ENCODE data around the gene MYCT1.
"Not testable (repeated sequence)": the region's sequence is repeated elsewhere in the genome, so short reads cannot be mapped to it uniquely, and the experiment has no call there.

Gene MYCT1

GRCh38 chr6:152697634-152698033 is at the start of gene MYCT1:
TSS of gene MYCT1 (plus strand) at chr6:152697897. CDS start at chr6:152697903, 6 bp downstream.
- DNase-seq = no peak

DNA sequence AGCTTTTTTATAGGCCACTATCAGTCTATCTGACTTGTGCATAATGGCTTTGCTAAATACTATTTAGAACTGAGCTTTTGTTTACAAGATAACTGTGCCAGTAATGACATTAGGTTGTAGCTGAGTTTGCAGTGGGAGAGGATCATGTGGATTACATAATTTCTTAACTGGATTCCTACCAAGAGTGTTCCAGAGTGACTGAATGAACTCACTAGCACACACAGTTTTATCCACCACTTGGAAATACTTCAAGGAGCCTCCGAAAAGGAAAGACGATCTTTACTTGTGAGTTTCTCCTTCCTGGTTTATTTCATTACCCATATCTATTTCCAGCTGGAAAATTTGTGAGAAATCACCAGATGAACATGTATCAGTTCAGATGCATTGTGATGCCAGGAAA is 49.6 kb upstream of the MYCT1 start:
- DNase-seq = no peak

DNA sequence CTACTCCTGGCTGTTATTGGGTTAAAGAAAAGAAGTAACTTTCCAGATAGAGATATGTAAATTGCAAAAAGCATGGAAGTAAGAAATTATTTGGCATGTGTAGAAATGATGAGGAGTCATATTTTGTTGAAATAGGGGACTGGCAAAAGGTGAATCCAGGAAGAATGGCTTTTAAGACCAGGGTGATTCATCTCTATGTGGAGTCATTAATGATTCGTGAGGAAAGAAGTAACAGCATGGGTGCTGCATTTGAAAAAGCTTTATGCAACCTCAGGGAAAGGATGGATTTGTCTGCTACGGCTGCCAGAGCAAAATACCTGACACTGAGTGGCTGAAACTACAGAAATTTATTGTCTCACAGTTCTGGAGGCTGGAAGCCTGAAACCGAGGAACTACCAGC is 45.7 kb upstream of the MYCT1 start:
- no peak for DNase-seq

DNA sequence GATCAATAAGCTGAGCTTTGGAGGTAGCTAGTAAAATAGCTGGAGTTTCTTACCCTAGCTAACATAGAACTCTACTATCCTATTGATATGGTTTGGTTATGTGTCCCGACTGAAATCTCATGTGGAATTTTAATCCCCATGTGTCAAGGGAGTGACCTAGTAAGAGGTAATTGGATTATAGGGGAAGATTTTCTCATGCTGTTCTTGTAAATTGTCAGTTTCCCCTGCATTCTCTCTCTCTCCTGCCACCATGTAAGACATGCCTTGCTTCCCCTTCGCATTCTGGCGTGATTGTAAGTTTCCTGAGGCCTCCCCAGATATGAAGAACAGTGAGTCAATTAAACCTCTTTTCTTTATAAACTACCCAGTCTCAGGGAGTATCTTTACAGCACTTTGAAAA is 35.9 kb upstream of the MYCT1 start:
- no peak for DNase-seq

GRCh38 chr6:152669895-152670294 is 27.8 kb upstream of the MYCT1 start:
- DNase-seq = peak; percentile 52

DNA sequence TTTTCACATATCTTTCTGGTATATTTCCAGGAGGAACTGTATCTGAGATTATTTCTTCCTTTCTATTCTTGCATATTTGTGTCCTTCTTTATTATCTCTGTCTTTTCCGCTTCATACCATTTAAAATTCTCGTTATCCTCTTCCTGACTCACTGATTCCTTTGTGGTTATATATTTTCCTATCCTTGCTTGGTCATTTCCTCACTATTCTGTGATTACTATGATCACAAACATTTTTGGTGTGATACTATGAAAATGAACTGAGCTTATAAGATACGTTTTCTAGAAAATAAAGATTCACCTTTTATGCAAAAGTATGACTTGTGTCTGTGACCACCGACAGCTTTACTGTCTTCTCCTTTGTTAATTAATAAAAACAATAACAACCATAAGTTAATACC is 26.5 kb upstream of the MYCT1 start:
- DNase-seq = no peak

- DNase-seq = no peak
These were observed 24.5 kb upstream of the MYCT1 start for GRCh38 chr6:152673236-152673635.

DNA sequence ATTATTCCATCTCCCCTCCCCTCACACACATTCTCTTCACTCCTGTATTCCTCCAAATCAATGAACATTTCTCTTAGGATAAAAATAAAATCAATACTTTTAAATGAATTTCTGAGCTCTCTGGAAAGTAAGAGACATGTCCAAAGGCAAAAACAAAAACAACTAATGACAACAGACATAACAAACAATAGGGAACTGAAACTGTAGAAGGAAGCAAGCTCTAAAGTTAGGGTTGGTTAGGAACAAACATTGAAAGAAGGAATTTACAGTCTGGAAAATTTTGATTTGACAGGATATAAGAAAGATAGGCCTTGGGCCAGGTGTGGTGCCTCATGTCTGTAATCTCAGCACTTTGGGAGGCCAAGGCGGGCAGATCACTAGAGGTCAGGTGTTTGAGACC is 17.5 kb upstream of the MYCT1 start:
- no peak for DNase-seq

- DNase-seq = no peak
These were observed 16.7 kb upstream of the MYCT1 start for GRCh38 chr6:152680879-152681517.

DNA sequence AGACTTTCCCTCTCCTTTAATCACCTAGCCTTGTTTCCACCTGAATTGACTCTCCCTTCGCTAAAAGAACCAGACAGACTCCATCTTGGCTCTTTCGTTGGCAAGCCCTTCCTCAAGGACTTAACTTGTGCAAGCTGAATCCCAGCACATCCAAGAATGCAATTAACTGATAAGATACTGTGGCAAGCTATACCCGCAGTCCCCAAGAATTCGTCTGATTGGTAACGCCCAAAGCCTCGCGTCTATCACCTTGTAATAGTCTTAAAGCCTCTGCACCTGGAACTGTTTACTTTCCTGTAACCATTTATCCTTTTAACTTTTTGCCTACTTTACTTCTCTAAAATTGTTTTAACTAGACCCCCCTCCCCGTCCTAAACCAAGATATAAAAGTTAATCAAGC is 15.6 kb upstream of the MYCT1 start:
- DNase-seq = no peak

GRCh38 chr6:152682935-152683334 is 14.8 kb upstream of the MYCT1 start:
- DNase-seq = not testable (repeated sequence)

- DNase-seq = no peak
These were observed 11.9 kb upstream of the MYCT1 start for GRCh38 chr6:152685819-152686218.

DNA sequence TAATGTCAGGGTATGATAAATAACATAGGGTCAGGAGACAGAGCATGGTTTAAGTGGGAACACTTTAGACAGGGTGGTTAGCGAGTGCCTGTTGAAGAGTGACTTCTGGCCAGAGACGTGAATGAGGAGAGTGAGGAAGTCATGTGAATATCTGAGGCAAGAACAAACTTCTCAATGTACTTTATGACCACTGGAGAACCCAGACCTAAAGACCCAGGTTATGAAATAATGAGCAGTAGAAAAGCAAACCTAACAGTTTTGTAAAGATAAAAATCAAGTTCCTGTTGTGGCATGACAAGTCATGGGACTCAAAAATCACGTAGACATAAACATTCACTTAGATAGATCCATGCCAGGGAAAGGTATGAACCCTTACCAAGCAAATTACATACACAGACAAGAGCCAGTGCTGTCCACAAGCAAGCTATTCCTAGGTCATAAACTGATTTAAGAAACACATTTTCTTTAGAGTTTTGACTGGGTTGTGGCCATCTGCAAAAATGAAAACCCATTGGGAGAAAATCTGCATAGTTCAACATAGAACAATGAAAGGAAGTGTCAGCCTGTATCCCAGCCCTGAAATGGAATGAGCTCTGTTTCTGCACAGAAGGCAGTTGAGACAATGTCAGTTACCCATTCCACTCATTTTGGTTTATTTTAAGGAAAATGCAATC is 2.2 kb upstream of the MYCT1 start:
- no peak for DNase-seq

DNA sequence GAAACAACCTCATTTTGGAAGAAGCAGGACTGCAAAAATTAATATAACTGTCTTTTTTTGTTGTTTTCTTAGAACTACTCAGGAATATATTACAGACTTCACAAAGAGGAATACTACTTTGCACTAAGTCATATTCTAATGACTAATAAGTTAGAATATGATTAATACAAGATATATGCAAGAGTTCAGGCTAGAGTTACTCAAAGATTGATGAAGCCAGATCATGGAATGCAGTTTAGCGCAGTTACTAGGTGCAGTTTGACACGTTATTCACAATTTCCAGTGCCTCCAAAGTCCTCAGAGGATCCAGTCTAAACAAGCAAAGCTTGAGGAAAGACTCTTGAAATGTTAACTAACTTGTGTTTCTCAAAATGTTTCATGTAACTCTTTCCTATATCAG is 1.2 kb upstream of the MYCT1 start:
- DNase-seq = no peak

GRCh38 chr6:152698692-152699091 is 995 bp downstream of the MYCT1 start:
- DNase-seq = no peak

GRCh38 chr6:152700427-152700826 is 2.7 kb downstream of the MYCT1 start:
- DNase-seq = no peak

DNA sequence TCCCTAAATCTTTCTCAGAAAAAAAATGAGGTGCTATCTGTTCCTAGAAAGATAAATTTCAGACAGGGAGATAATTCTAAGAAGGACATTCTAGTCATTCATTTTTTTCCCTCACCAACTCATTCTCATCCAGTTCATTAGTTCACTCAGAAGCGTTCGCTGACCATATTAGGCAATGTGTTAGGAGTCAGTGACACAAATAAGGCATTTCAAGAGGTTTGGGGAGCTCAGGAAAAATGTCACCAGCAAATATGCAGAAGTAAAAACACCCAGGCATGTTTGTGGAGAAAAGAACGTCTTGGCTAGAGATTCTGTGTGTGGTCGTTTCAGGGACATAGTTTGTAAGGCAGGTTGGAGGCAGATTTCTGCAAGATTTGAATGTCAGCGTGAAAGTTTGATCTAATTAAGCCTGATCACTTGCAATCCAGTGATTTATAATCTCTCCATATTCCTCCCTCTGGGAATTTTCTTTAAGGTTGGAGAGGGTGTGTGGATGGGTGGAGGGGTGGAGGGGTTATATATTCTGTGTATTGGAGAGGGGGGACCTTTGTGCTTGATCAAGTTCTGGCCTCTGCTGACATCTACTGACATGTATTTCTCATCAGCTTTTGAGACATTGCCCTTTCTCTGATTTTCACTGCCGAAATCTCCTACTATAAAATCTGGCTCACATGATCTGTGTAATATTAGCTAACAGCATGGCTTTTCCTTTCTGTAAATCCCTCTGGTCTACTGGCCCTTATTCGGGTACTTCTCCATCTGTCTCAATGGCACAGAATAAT is 3.6 kb downstream of the MYCT1 start:
- DNase-seq = no peak

GRCh38 chr6:152701863-152702401 is 4.2 kb downstream of the MYCT1 start:
- no peak for DNase-seq

GRCh38 chr6:152703750-152704149 is 6.1 kb downstream of the MYCT1 start:
- not testable (repeated sequence) for DNase-seq

- no peak for DNase-seq
These were observed 7.6 kb downstream of the MYCT1 start for GRCh38 chr6:152705327-152705726.

GRCh38 chr6:152716322-152716721 is 18.6 kb downstream of the MYCT1 start:
- DNase-seq = peak; percentile 3

DNA sequence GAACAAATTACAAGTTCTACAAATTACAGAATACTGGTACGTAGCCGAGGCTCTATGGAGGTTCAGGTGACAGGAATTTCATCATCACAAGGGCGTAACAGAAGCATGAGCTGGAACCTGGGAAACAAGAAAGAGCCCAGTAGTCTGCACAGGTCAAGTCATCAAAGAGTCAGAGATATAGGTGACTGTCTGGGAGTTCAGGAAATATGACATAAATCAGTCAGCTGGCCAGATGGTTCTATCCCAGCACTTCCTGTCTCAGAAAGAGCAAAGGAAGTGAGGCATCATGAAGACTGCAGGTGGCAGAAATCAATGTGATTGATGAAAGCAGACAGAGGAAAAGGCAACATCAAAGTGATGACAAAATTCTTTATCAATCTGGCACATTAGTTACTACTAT is 23.3 kb downstream of the MYCT1 start:
- peak; percentile 43 for DNase-seq

DNA sequence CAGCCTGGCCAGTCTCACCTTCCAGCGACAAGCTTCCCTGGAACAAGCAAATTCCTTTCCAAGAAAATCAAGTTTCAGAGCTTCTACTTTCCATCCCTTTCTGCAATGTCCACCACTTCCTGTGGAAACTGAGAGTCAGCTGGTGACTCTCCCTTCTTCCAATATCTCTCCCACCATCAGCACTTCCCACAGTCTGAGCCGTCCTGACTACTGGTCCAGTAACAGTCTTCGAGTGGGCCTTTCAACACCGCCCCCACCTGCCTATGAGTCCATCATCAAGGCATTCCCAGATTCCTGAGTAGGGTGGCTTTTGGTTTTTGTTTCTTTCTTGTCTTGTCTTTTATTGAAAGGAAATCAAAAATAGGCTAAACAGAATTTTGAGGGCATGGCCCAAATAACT is 24.3 kb downstream of the MYCT1 start:
- DNase-seq = no peak

DNA sequence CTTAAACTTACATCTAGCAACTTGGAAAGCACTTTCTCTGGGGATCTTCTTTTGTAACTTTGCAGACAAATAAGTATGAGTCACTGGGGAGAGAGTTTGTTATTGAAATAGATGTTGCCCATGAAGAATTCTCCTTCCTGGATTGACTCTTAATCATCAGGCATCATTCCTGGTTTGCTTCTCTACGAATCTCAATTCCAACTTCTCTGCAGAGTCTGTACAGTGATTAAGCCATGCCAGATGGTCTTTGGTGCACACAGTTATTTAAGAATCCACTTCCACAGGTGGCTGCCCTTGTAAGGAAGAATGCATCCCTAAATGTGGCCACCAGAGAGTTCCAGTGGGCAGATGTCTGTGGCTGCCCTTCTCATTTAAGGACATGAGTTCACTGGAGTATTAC is 25.7 kb downstream of the MYCT1 start:
- DNase-seq = no peak
